Smooth muscle cell (in vitro differentiated cells): Measurements from ENCODE around the gene RNF130. TPM values are rescaled to one million over a fixed set of nuclear protein-coding genes. Genes with fewer than 3 reads are reported as not detected.

Source experiments
- DNase-seq: peaks from one replicate; lab custom pipeline; 2025; ENCODE audit not compliant: unreplicated experiment; lab: John Stamatoyannopoulos, UW
- H2AFZ ChIP-seq: fragments of 200-600 bp; sonication (generic); 2 replicates; pipeline ENCODE4 v1.6.0; 2016; ENCODE audit warnings: antibody characterized with exemption, low read depth, mild to moderate bottlenecking
- H3F3A ChIP-seq: fragments of 200-600 bp; sonication (generic); 2 replicates; pipeline ENCODE4 v1.6.0; 2017; ENCODE audit warnings: antibody characterized with exemption, low read depth
- H3K27ac ChIP-seq: fragments of 200-600 bp; sonication (generic); 2 replicates; pipeline ENCODE4 v1.5.1; 2016; ENCODE audit warnings: low read depth, mild to moderate bottlenecking
- H3K27me3 ChIP-seq: fragments of 200-600 bp; sonication (generic); 2 replicates; pipeline ENCODE4 v1.6.1; 2016; ENCODE audit warnings: low read depth, mild to moderate bottlenecking
- H3K36me3 ChIP-seq: fragments of 200-600 bp; sonication (generic); 2 replicates; pipeline ENCODE4 v1.5.1; 2016; ENCODE audit warnings: low read depth
- H3K4me1 ChIP-seq: fragments of 200-600 bp; sonication (generic); 2 replicates; pipeline ENCODE4 v1.5.1; 2016; ENCODE audit warnings: low read depth
- H3K4me2 ChIP-seq: fragments of 200-600 bp; sonication (generic); 2 replicates; pipeline ENCODE4 v1.6.0; 2016; ENCODE audit warnings: mild to moderate bottlenecking
- H3K4me3 ChIP-seq: fragments of 200-600 bp; sonication (generic); 2 replicates; pipeline ENCODE4 v1.5.1; 2016; ENCODE audit warnings: mild to moderate bottlenecking
- H3K79me2 ChIP-seq: fragments of 200-600 bp; sonication (generic); 2 replicates; pipeline ENCODE4 v1.6.0; 2016; ENCODE audit warnings: low read depth, mild to moderate bottlenecking
- H3K9ac ChIP-seq: fragments of 200-600 bp; sonication (generic); 2 replicates; pipeline ENCODE4 v1.6.0; 2016; ENCODE audit warnings: low read depth
- H3K9me3 ChIP-seq: fragments of 200-600 bp; sonication (generic); replicated peaks from 2 replicates; pipeline ENCODE4 v1.5.1; 2016; ENCODE audit warnings: low read depth
- H4K20me1 ChIP-seq: fragments of 200-600 bp; sonication (generic); 2 replicates; pipeline ENCODE4 v1.6.0; 2016; ENCODE audit warnings: low read depth
- WGBS: methylation state at CpG from one replicate; pipeline ENCODE4 v1.1.7; 2016; ENCODE audit warnings: low lambda C conversion rate; 5-methylcytosine and 5-hydroxymethylcytosine counted together
- polyA plus RNA-seq: library from polyadenylated mRNA; unstranded; fragments of >200 nt; fragmentation: Nextera tagmentation; extraction: Ambion mirVana; gene quantifications from 2 replicates; pipeline ENCODE4 v1.2.1, GENCODE V29; 2016
- total RNA-seq: library from RNA; depleted of rRNA; stranded (reverse); fragments of >200 nt; gene quantifications from 2 replicates; pipeline ENCODE4 v1.2.3, GENCODE V29; 2014
- TF ChIP-seq, protein P1 (sequence below): fragments of 200-600 bp; sonication (generic); IDR thresholded peaks from 2 replicates; pipeline ENCODE4 v1.5.1; 2017; ENCODE audit warnings: borderline replicate concordance, mild to moderate bottlenecking, antibody characterized with exemption; ENCODE audit not compliant: insufficient read depth, poor library complexity, severe bottlenecking

The RNF130 gene
- total and polyA plus RNA-seq, 2 experiments from 2014 or later, result 32.4 to 37.5 TPM

DNA sequence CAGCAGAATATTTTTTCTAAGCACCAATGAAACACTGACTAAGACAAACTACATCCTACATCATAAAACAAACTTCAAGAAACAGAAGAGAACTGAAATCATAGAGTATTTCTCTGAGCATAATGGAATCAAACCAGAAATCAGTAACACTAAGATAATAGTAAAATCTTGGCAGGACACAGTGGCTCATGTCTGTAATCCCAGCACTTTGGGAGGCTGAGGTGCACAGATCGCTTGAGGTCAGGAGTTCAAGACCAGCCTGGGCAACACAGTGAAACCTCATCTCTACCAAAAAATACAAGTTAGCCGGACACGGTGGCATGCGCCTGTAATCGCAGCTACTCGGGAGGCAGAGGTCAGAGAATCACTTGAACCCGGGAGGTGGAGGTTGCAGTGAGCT, 63.1 kb downstream of the RNF130 start:
- 97% methylated on average over 7 of the region's 7 CpGs for WGBS
- Histone ChIP-seq H3K27me3 (no peaks in the 10 kb centered on the region), H3K27ac (no peak overlapping the region), H3K4me3 (no peak overlapping the region), H3K79me2 (no peaks in the 10 kb centered on the region), H4K20me1 (peaks cover 34% of the 10 kb centered on the region), H3F3A (no peaks in the 10 kb centered on the region), H3K4me1 (peaks cover 19% of the 10 kb centered on the region), H3K9me3 (no peaks in the 10 kb centered on the region), H3K9ac (no peak overlapping the region), H2AFZ (no peak overlapping the region), H3K36me3 (no peaks in the 10 kb centered on the region), H3K4me2 (no peak overlapping the region)
- DNase-seq, result no peak
- TF ChIP-seq, protein P1, sequence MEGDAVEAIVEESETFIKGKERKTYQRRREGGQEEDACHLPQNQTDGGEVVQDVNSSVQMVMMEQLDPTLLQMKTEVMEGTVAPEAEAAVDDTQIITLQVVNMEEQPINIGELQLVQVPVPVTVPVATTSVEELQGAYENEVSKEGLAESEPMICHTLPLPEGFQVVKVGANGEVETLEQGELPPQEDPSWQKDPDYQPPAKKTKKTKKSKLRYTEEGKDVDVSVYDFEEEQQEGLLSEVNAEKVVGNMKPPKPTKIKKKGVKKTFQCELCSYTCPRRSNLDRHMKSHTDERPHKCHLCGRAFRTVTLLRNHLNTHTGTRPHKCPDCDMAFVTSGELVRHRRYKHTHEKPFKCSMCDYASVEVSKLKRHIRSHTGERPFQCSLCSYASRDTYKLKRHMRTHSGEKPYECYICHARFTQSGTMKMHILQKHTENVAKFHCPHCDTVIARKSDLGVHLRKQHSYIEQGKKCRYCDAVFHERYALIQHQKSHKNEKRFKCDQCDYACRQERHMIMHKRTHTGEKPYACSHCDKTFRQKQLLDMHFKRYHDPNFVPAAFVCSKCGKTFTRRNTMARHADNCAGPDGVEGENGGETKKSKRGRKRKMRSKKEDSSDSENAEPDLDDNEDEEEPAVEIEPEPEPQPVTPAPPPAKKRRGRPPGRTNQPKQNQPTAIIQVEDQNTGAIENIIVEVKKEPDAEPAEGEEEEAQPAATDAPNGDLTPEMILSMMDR, result no peak

DNA sequence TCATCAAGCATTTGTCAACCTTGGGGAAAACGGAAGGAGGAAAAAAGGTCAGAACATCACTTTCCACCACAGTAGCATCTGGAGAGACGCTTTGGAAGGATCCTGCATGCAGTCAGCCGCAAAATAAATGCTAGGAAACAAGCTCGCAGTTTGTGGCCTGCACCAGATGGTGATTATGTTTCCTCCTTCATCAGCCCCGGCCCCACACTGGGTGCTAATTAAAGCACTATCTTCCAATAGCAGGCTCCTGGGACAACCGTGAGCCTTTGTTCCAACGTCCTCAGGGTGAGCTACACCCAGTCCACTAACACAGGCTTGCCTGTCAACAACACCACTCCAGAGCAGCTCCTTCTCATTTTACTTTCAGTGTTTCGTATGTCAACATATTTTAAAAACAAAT, 64.0 kb downstream of the RNF130 start:
- H3K27ac ChIP-seq, result no peak overlapping the region
- H2AFZ ChIP-seq, result no peak overlapping the region
- H3K79me2 ChIP-seq, result no peaks in the 10 kb centered on the region
- DNase-seq, result no peak
- H4K20me1 ChIP-seq, result peaks cover 34% of the 10 kb centered on the region
- 62% methylated on average over 8 of the region's 8 CpGs for WGBS
- no peaks in the 10 kb centered on the region for H3K9me3 ChIP-seq
- H3F3A ChIP-seq, result no peaks in the 10 kb centered on the region
- TF ChIP-seq, protein P1, result no peak
- H3K4me2 ChIP-seq, result no peak overlapping the region
- peaks cover 19% of the 10 kb centered on the region for H3K4me1 ChIP-seq
- no peaks in the 10 kb centered on the region for H3K27me3 ChIP-seq
- no peak overlapping the region for H3K4me3 ChIP-seq
- H3K36me3 ChIP-seq, result no peaks in the 10 kb centered on the region
- no peak overlapping the region for H3K9ac ChIP-seq

DNA sequence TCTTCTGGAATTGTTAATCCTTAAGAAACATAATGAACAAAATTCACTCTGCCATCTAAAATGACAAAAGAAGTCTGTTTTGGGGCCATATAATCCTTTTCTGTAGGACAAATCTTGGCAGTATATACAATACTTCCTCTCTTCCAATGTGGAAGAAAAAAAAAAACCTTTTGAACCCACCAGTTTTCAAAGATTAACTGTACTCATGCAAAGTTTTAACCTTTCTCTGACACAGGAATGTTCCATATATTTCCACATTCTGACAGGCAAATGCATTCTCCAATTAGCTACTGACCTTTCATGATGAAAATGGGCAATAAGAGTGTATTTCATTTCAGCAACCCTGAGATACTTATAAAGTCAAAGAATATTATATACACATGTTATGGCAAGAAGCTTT, 65.4 kb downstream of the RNF130 start:
- TF ChIP-seq, protein P1, result no peak
- H3K4me1 ChIP-seq, result peaks cover 19% of the 10 kb centered on the region
- H4K20me1 ChIP-seq, result peaks cover 34% of the 10 kb centered on the region
- no peak overlapping the region for H3K27ac ChIP-seq
- H3K4me2 ChIP-seq, result no peak overlapping the region
- no peaks in the 10 kb centered on the region for H3K36me3 ChIP-seq
- no peak overlapping the region for H2AFZ ChIP-seq
- H3K79me2 ChIP-seq, result no peaks in the 10 kb centered on the region
- H3K27me3 ChIP-seq, result no peaks in the 10 kb centered on the region
- H3K4me3 ChIP-seq, result no peak overlapping the region
- no peak for DNase-seq
- no peaks in the 10 kb centered on the region for H3K9me3 ChIP-seq
- H3F3A ChIP-seq, result no peaks in the 10 kb centered on the region
- H3K9ac ChIP-seq, result no peak overlapping the region

DNA sequence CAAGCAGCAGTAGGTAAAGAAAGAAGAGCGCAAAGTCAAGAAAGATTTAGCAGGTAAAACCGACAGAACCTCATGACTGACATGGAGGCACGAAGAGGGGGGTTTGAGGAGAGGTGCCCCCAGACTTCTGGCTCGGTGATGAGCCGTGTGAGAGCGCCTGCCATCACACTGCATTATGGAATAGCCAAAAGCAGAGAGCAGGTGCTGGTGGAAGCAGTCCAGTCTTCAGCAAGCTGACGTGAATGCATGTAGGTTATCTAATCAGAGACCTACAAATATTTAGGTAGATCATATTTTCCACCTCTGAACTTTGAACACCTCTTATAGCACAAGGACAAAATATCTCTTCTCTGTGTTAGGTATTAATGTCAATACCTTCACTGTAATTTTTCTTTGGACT, 68.4 kb downstream of the RNF130 start:
- H3K79me2 ChIP-seq, result no peaks in the 10 kb centered on the region
- H3K4me2 ChIP-seq, result no peak overlapping the region
- peaks cover 28% of the 10 kb centered on the region for H4K20me1 ChIP-seq
- no peak overlapping the region for H3K4me3 ChIP-seq
- H3K4me1 ChIP-seq, result peaks cover 19% of the 10 kb centered on the region
- H3K9ac ChIP-seq, result no peak overlapping the region
- H3K27me3 ChIP-seq, result no peaks in the 10 kb centered on the region
- no peaks in the 10 kb centered on the region for H3K9me3 ChIP-seq
- H3F3A ChIP-seq, result no peaks in the 10 kb centered on the region
- no peak overlapping the region for H2AFZ ChIP-seq
- TF ChIP-seq, protein P1, result no peak
- H3K36me3 ChIP-seq, result no peaks in the 10 kb centered on the region
- no peak overlapping the region for H3K27ac ChIP-seq
- no peak for DNase-seq
- WGBS, result 91% methylated on average over 7 of the region's 7 CpGs
